HepG2 (cell line): ENCODE data around the gene PCSK6. TPM values are rescaled to one million over a fixed set of nuclear protein-coding genes. Genes with fewer than 3 reads are reported as not detected.

Experiments
- ATF7-NPFF ChIP-seq: sonication (generic); formaldehyde crosslinking; IDR thresholded peaks from 2 replicates; pipeline ENCODE4 v1.8.1; 2023; ENCODE audit warnings: mild to moderate bottlenecking, low read depth, missing genetic modification reagents, moderate library complexity
- GABPA ChIP-seq, 2 experiments: IDR thresholded peaks; 2 replicates each; pipeline ENCODE4 v1.6.1; 2011 to 2016; ENCODE audit warnings: low read depth in 2 of 2, low read length in 1 of 2, missing biosample characterization in 1 of 2, missing genetic modification characterization in 1 of 2
- HDAC2 ChIP-seq: sonication (generic); formaldehyde crosslinking; IDR thresholded peaks from 2 replicates; pipeline ENCODE4 v1.4.0; 2020; ENCODE audit warnings: missing genetic modification reagents
- HMGA1 ChIP-seq: sonication (generic); formaldehyde crosslinking; conservative IDR thresholded peaks from 2 replicates; pipeline ENCODE4 v1.4.0; 2020; ENCODE audit warnings: missing genetic modification reagents
- HOXA3 ChIP-seq: sonication (generic); formaldehyde crosslinking; IDR thresholded peaks from 2 replicates; pipeline ENCODE4 v1.5.0; 2020; ENCODE audit warnings: missing genetic modification reagents
- KDM1A ChIP-seq: IDR thresholded peaks from 2 replicates; pipeline ENCODE4 v1.6.1; 2016; ENCODE audit warnings: missing compliant biosample characterization
- U2AF2 ChIP-seq: fragments of 200-400 bp; formaldehyde crosslinking; IDR thresholded peaks from 2 replicates; pipeline ENCODE4 v1.6.1; 2017; ENCODE audit warnings: low read depth, mild to moderate bottlenecking, low read length
- XRCC5 ChIP-seq: fragments of 200-400 bp; formaldehyde crosslinking; optimal IDR thresholded peaks from 2 replicates; pipeline ENCODE3; 2017; ENCODE audit warnings: mild to moderate bottlenecking, low read length
- ZBTB20 ChIP-seq: sonication (generic); formaldehyde crosslinking; IDR thresholded peaks from 2 replicates; pipeline ENCODE4 v1.8.1; 2023; ENCODE audit warnings: missing genetic modification reagents, low read depth, mild to moderate bottlenecking, borderline replicate concordance
- ZFP36 ChIP-seq: fragments of 150-350 bp; IDR thresholded peaks from 2 replicates; pipeline ENCODE4 v1.6.1; 2018; ENCODE audit warnings: borderline replicate concordance, low read length, low read depth; ENCODE audit not compliant: partially characterized antibody
- ZNF251 ChIP-seq: sonication (generic); formaldehyde crosslinking; IDR thresholded peaks from 2 replicates; pipeline ENCODE4 v1.9.0; 2021; ENCODE audit warnings: mild to moderate bottlenecking, missing genetic modification reagents
- polyA plus RNA-seq, 8 experiments: library from polyadenylated mRNA; depleted of rRNA in 3 of 8; stranded (reverse) in 7 of 8; unstranded in 1 of 8; fragments of >200 nt; fragmentation: Illumina TruSeq in 4 of 8; extraction: Trizol in 4 of 8; gene quantifications; 2 replicates each; pipeline versions ENCODE4 v1.2.1 to v1.2.3, GENCODE V29; 2011 to 2016; ENCODE audit warnings: low read depth in 4 of 8, missing spikeins in 1 of 8, mixed read lengths in 1 of 8; ENCODE audit not compliant: insufficient read depth in 1 of 8
- total RNA-seq, 5 experiments: library from RNA; depleted of rRNA; stranded (reverse); fragments of >200 nt; fragmentation: Illumina TruSeq; extraction: Trizol; gene quantifications; 2 replicates each; pipeline ENCODE4 v1.2.3, GENCODE V29; 2016; ENCODE audit warnings: low read depth in 1 of 5
- TF ChIP-seq, protein P1 (sequence below): sonication (generic); formaldehyde crosslinking; IDR thresholded peaks from 2 replicates; pipeline ENCODE4 v1.5.1; 2020; ENCODE audit warnings: mild to moderate bottlenecking, missing genetic modification reagents, moderate library complexity
- TF ChIP-seq, protein P2 (sequence below): sonication (generic); formaldehyde crosslinking; IDR thresholded peaks from 2 replicates; pipeline ENCODE4 v1.4.0; 2020; ENCODE audit warnings: mild to moderate bottlenecking, missing genetic modification reagents
- TF ChIP-seq, protein P3 (sequence below): sonication (generic); formaldehyde crosslinking; IDR thresholded peaks from 2 replicates; pipeline ENCODE4 v1.8.1; 2023; ENCODE audit warnings: mild to moderate bottlenecking, missing genetic modification reagents, borderline replicate concordance
- TF ChIP-seq, protein P4 (sequence below): IDR thresholded peaks from 2 replicates; pipeline ENCODE4 v1.6.1; 2016; ENCODE audit warnings: low read depth, borderline replicate concordance
- TF ChIP-seq, protein P5 (sequence below): sonication (generic); formaldehyde crosslinking; conservative IDR thresholded peaks from 2 replicates; pipeline ENCODE4 v1.4.0; 2020; ENCODE audit warnings: missing genetic modification reagents
- TF ChIP-seq, protein P6 (sequence below): sonication (generic); formaldehyde crosslinking; IDR thresholded peaks from 2 replicates; pipeline ENCODE4 v1.4.0; 2020; ENCODE audit warnings: missing genetic modification reagents

The PCSK6 gene
- total and polyA plus RNA-seq, 2 of the 13 experiments (the other 11 are each of a cell fraction or from before 2014, with no cell fraction given) = 56.5 to 155 TPM

DNA sequence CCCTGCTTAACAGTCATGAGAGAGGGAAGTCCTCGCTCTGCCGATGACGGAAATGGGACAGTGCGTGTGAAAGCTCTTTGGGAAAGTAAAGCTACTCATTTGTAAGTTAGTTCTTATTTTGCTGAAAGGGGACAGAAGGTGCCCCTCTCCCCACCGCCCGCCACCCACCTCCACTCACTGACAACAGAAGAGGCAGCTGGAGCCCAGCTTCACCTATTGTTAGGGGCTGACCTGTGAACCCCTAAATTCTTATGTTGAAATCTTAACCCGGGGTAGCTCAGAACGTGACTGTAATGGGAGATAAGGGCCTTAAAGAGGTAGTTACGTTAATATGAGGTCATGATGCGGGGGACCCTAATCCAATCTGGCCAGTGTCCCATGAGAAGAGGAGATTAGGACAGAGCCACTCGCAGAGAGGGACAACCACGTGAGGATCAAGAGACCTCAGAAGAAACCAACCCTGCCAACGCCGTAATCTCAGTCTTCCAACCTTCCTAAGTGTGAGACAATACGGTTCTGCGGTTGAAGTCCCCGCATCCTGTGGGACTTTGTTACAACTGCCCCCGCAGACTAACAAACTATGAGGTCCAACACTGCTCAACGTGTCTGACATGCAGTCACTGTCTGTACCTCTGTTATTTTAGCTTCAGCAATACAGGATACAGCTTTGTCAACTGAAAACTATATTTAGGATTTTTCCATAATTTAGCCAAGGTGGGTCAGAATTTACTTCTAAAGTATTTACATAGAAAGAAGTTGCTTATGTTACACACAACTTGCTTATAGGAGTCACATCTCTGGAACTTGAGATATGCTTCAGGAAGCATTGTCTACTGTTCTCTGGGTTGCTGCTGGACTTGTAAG lies 51.7 kb downstream of the PCSK6 start (continued):
- TF ChIP-seq, protein P1, sequence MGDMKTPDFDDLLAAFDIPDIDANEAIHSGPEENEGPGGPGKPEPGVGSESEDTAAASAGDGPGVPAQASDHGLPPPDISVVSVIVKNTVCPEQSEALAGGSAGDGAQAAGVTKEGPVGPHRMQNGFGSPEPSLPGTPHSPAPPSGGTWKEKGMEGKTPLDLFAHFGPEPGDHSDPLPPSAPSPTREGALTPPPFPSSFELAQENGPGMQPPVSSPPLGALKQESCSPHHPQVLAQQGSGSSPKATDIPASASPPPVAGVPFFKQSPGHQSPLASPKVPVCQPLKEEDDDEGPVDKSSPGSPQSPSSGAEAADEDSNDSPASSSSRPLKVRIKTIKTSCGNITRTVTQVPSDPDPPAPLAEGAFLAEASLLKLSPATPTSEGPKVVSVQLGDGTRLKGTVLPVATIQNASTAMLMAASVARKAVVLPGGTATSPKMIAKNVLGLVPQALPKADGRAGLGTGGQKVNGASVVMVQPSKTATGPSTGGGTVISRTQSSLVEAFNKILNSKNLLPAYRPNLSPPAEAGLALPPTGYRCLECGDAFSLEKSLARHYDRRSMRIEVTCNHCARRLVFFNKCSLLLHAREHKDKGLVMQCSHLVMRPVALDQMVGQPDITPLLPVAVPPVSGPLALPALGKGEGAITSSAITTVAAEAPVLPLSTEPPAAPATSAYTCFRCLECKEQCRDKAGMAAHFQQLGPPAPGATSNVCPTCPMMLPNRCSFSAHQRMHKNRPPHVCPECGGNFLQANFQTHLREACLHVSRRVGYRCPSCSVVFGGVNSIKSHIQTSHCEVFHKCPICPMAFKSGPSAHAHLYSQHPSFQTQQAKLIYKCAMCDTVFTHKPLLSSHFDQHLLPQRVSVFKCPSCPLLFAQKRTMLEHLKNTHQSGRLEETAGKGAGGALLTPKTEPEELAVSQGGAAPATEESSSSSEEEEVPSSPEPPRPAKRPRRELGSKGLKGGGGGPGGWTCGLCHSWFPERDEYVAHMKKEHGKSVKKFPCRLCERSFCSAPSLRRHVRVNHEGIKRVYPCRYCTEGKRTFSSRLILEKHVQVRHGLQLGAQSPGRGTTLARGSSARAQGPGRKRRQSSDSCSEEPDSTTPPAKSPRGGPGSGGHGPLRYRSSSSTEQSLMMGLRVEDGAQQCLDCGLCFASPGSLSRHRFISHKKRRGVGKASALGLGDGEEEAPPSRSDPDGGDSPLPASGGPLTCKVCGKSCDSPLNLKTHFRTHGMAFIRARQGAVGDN = no peak
- TF ChIP-seq KDM1A = no peak
- TF ChIP-seq, protein P2, sequence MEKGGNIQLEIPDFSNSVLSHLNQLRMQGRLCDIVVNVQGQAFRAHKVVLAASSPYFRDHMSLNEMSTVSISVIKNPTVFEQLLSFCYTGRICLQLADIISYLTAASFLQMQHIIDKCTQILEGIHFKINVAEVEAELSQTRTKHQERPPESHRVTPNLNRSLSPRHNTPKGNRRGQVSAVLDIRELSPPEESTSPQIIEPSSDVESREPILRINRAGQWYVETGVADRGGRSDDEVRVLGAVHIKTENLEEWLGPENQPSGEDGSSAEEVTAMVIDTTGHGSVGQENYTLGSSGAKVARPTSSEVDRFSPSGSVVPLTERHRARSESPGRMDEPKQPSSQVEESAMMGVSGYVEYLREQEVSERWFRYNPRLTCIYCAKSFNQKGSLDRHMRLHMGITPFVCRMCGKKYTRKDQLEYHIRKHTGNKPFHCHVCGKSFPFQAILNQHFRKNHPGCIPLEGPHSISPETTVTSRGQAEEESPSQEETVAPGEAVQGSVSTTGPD = no peak
- TF ChIP-seq ZBTB20 (CRISPR knock-in tag) = peak; percentile 32; the same call in 1 of the 2 replicates
- no peak for TF ChIP-seq GABPA (IDR thresholded peaks at IDR 0.05; ENCODE audit: low read depth, low read length)
- no peak for TF ChIP-seq GABPA (CRISPR knock-in tag; IDR thresholded peaks at IDR 0.05; ENCODE audit: low read depth)
- TF ChIP-seq U2AF2 = no peak
- TF ChIP-seq, protein P3, sequence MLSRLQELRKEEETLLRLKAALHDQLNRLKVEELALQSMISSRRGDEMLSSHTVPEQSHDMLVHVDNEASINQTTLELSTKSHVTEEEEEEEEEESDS (CRISPR knock-in tag) = peak; percentile 59; the same call in 1 of the 2 replicates
- no peak for TF ChIP-seq ZNF251 (CRISPR knock-in tag)
- TF ChIP-seq, protein P4, sequence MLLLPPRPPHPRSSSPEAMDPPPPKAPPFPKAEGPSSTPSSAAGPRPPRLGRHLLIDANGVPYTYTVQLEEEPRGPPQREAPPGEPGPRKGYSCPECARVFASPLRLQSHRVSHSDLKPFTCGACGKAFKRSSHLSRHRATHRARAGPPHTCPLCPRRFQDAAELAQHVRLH (CRISPR knock-in tag) = no peak
- peak; percentile 7 for TF ChIP-seq XRCC5
- TF ChIP-seq, protein P5, sequence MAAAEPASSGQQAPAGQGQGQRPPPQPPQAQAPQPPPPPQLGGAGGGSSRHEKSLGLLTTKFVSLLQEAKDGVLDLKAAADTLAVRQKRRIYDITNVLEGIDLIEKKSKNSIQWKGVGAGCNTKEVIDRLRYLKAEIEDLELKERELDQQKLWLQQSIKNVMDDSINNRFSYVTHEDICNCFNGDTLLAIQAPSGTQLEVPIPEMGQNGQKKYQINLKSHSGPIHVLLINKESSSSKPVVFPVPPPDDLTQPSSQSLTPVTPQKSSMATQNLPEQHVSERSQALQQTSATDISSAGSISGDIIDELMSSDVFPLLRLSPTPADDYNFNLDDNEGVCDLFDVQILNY (CRISPR knock-in tag) = no peak
- no peak for TF ChIP-seq HOXA3 (CRISPR knock-in tag)
- TF ChIP-seq ATF7-NPFF = 0 out of 2 replicates have a peak, but pooled peaks have one; percentile 26
- no peak for TF ChIP-seq HMGA1 (CRISPR knock-in tag)
- TF ChIP-seq, protein P6, sequence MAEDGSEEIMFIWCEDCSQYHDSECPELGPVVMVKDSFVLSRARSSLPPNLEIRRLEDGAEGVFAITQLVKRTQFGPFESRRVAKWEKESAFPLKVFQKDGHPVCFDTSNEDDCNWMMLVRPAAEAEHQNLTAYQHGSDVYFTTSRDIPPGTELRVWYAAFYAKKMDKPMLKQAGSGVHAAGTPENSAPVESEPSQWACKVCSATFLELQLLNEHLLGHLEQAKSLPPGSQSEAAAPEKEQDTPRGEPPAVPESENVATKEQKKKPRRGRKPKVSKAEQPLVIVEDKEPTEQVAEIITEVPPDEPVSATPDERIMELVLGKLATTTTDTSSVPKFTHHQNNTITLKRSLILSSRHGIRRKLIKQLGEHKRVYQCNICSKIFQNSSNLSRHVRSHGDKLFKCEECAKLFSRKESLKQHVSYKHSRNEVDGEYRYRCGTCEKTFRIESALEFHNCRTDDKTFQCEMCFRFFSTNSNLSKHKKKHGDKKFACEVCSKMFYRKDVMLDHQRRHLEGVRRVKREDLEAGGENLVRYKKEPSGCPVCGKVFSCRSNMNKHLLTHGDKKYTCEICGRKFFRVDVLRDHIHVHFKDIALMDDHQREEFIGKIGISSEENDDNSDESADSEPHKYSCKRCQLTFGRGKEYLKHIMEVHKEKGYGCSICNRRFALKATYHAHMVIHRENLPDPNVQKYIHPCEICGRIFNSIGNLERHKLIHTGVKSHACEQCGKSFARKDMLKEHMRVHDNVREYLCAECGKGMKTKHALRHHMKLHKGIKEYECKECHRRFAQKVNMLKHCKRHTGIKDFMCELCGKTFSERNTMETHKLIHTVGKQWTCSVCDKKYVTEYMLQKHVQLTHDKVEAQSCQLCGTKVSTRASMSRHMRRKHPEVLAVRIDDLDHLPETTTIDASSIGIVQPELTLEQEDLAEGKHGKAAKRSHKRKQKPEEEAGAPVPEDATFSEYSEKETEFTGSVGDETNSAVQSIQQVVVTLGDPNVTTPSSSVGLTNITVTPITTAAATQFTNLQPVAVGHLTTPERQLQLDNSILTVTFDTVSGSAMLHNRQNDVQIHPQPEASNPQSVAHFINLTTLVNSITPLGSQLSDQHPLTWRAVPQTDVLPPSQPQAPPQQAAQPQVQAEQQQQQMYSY (CRISPR knock-in tag) = no peak
- TF ChIP-seq ZFP36 = no peak
- TF ChIP-seq HDAC2 (CRISPR knock-in tag) = no peak
